BJ (cell line): Measurements from ENCODE around the gene DNAJC16. TPM values are rescaled to one million over a fixed set of nuclear protein-coding genes. Genes with fewer than 3 reads are reported as not detected.
A peak's percentile ranks its signal among the peaks of the same experiment; 100 is the strongest.

ENCODE experiments used
- CTCF ChIA-PET: fragments of 350-600 bp; formaldehyde crosslinking; extraction: SDS; loops from one replicate; lab custom pipeline; 2021; ENCODE audit warnings: antibody characterized with exemption, inconsistent platforms; lab: Yijun Ruan, JAX
- POLR2A ChIA-PET: fragments of 300-600 bp; sonication (Branson Sonifier 250); formaldehyde crosslinking; extraction: SDS; loops from one replicate; lab custom pipeline; 2021; ENCODE audit warnings: antibody characterized with exemption; lab: Charles Lee
- DNase-seq: peaks from one replicate; pipeline ENCODE4 v3.0.0-alpha.2; 2011; ENCODE audit warnings: low read depth
- H3K27me3 ChIP-seq: 2 replicates; pipeline ENCODE4 v1.6.0; 2011; ENCODE audit warnings: low read length; ENCODE audit not compliant: control insufficient read depth, insufficient read depth
- H3K36me3 ChIP-seq: 2 replicates; pipeline ENCODE4 v1.5.1; 2011; ENCODE audit warnings: low read length; ENCODE audit not compliant: control insufficient read depth, insufficient read depth
- H3K4me3 ChIP-seq: 2 replicates; pipeline ENCODE4 v1.5.1; 2011; ENCODE audit warnings: low read depth, mild to moderate bottlenecking, control low read depth, low read length
- CTCF ChIP-seq: IDR thresholded peaks from 2 replicates; pipeline ENCODE4 v1.5.1; 2011; ENCODE audit warnings: low read depth, mild to moderate bottlenecking, control low read depth, inconsistent platforms, low read length, moderate library complexity; ENCODE audit not compliant: insufficient read depth
- polyA plus RNA-seq: library from polyadenylated mRNA; depleted of rRNA; stranded (reverse); fragments of >200 nt; gene quantifications from 2 replicates; pipeline ENCODE4 v1.2.3, GENCODE V29; 2011

The DNAJC16 gene
- polyA plus RNA-seq, 1 experiment: 12.3 TPM

- Histone ChIP-seq H3K36me3 (peaks cover 11% of the 10 kb centered on the region), H3K4me3 (no peak overlapping the region), H3K27me3 (no peaks in the 10 kb centered on the region)
- CTCF ChIA-PET: no interaction called here
- DNase-seq: no peak
- POLR2A ChIA-PET: no interaction called here
- TF ChIP-seq CTCF: no peak
Measured at GRCh38 chr1:15492596-15492995, 34.1 kb upstream of the DNAJC16 start.

- no peak for TF ChIP-seq CTCF
- ChIA-PET POLR2A (no interaction called here), CTCF (no interaction called here)
- no peaks in the 10 kb centered on the region for H3K27me3 ChIP-seq
- H3K36me3 ChIP-seq: peaks cover 11% of the 10 kb centered on the region
- H3K4me3 ChIP-seq: no peak overlapping the region
- no peak for DNase-seq
Measured at GRCh38 chr1:15493869-15494390, 32.7 kb upstream of the DNAJC16 start.

GRCh38 chr1:15500184-15501178 is 26.2 kb upstream of the DNAJC16 start:
- ChIA-PET POLR2A (no interaction called here), CTCF (interaction anchor here (0.7 to 1.8 kb wide), 6 partner anchors 9 to 725 kb away, joined by 3 to 10 read pairs (median 4); no protein-coding TSS in a partner anchor)
- no peak for TF ChIP-seq CTCF
- DNase-seq: no peak
- no peak overlapping the region for H3K4me3 ChIP-seq
- no peaks in the 10 kb centered on the region for H3K27me3 ChIP-seq
- peaks cover 4% of the 10 kb centered on the region for H3K36me3 ChIP-seq

GRCh38 chr1:15501208-15502032 is 25.2 kb upstream of the DNAJC16 start:
- no peak for DNase-seq
- Histone ChIP-seq H3K36me3 (peaks cover 4% of the 10 kb centered on the region), H3K27me3 (no peaks in the 10 kb centered on the region), H3K4me3 (no peak overlapping the region)
- ChIA-PET POLR2A (no interaction called here), CTCF (interaction anchor here (0.8 to 1.3 kb wide), 2 partner anchors 10 to 726 kb away, joined by 3 to 5 read pairs; no protein-coding TSS in a partner anchor)
- TF ChIP-seq CTCF: peak; percentile 78
